ENCODE results near the gene POLR2I.

- TF ChIP-seq CTCF (IDR thresholded peaks at IDR 0.05) (no peak), POLR2A (IDR thresholded peaks at IDR 0.05) (no peak), POLR2AphosphoS5 (IDR thresholded peaks at IDR 0.05) (no peak), EP300 (IDR thresholded peaks at IDR 0.05) (no peak)
These were observed 41.4 kb downstream of the POLR2I start for GRCh38 chr19:36073121-36073876.

Measured in sigmoid colon (tissue), 4 donors.